Retinal pigment epithelial cell (primary cell): ENCODE results near the gene SRM.
"Not testable (repeated sequence)": the region's sequence is repeated elsewhere in the genome, so short reads cannot be mapped to it uniquely, and the experiment has no call there.

Source experiments
- DNase-seq: peaks from one replicate; pipeline ENCODE4 v3.0.0-alpha.2; 2010; ENCODE audit warnings: low read depth
- H3K4me3 ChIP-seq: 2 replicates; pipeline ENCODE4 v1.5.1; 2011; ENCODE audit warnings: mild to moderate bottlenecking, low read length, control low read depth, moderate library complexity
- CTCF ChIP-seq: conservative IDR thresholded peaks from 2 replicates; pipeline ENCODE4 v1.5.1; 2011; ENCODE audit warnings: low read depth, low read length, control low read depth, inconsistent platforms

Gene SRM

GRCh38 chr1:11051781-11052511, 7.9 kb downstream of the SRM start:
- no peak for TF ChIP-seq CTCF
- DNase-seq = no peak
- H3K4me3 ChIP-seq = no peak overlapping the region

GRCh38 chr1:11051121-11051520, 8.7 kb downstream of the SRM start:
- not testable (repeated sequence) for H3K4me3 ChIP-seq, DNase-seq

GRCh38 chr1:11046625-11047365, 13.0 kb downstream of the SRM start, which contains the start of gene MASP2:
TSS of gene MASP2 (minus strand) at chr1:11047239. CDS start at chr1:11047207, 32 bp downstream.
- no peak within 1 kb of the TSS for H3K4me3 ChIP-seq
- no peak for TF ChIP-seq CTCF
- no peak for DNase-seq

GRCh38 chr1:11046270-11046566, 13.6 kb downstream of the SRM start:
- TF ChIP-seq CTCF = no peak
- DNase-seq = no peak
- no peak overlapping the region for H3K4me3 ChIP-seq

GRCh38 chr1:11045428-11046269, 14.2 kb downstream of the SRM start:
- DNase-seq = no peak

GRCh38 chr1:11044849-11045427, 14.9 kb downstream of the SRM start:
- DNase-seq = no peak
- TF ChIP-seq CTCF = no peak
- H3K4me3 ChIP-seq = no peak overlapping the region

More at GRCh38 chr1:11045428-11046269, 14.2 kb downstream of the SRM start:
- no peak overlapping the region for H3K4me3 ChIP-seq
- TF ChIP-seq CTCF = no peak

- H3K4me3 ChIP-seq = no peak overlapping the region
- TF ChIP-seq CTCF = no peak
- no peak for DNase-seq
Observed at GRCh38 chr1:11044086-11044848, 15.6 kb downstream of the SRM start.
